ENCODE data around the gene HOXB8. TPM values are rescaled to one million over a fixed set of nuclear protein-coding genes. Genes with fewer than 3 reads are reported as not detected.

The HOXB8 gene
- total RNA-seq, 1 donor from 2014 or later, result not detected

GRCh38 chr17:48611681-48612455 lies 3.2 kb downstream of the HOXB8 start:
- Histone ChIP-seq H3K9ac (ENCODE audit: low read length) (no peak overlapping the region), H2AFZ (ENCODE audit: low read depth, low read length) (no peak overlapping the region), H3K36me3 (ENCODE audit: insufficient read depth, low read length) (no peaks in the 10 kb centered on the region), H3K4me1 (ENCODE audit: insufficient read depth, low read length) (peaks cover 4% of the 10 kb centered on the region), H3K27me3 (ENCODE audit: insufficient read depth, low read length) (peaks cover 85% of the 10 kb centered on the region), H3K27ac (ENCODE audit: low read depth, low read length) (no peak overlapping the region), H3K4me3 (ENCODE audit: insufficient read depth, low read depth, low read length) (no peak overlapping the region), H4K20me1 (ENCODE audit: insufficient read depth, low read length) (peaks cover 24% of the 10 kb centered on the region), H3K9me3 (ENCODE audit: insufficient read depth, low read depth, low read length) (peaks cover 3% of the 10 kb centered on the region), H3K79me2 (ENCODE audit: insufficient read depth, low read length) (no peaks in the 10 kb centered on the region), H3K4me2 (ENCODE audit: low read length) (no peak overlapping the region)
- Mint-ChIP-seq H3K27me3 (ENCODE audit: low read depth, unreplicated experiment) (peaks cover 79% of the 10 kb centered on the region), H3K4me1 (ENCODE audit: low read depth, unreplicated experiment) (no peaks in the 10 kb centered on the region), H3K9me3 (ENCODE audit: unreplicated experiment) (peaks cover 31% of the 10 kb centered on the region), H3K27ac (ENCODE audit: unreplicated experiment) (no peak overlapping the region), H3K4me3 (ENCODE audit: unreplicated experiment) (no peak overlapping the region), H3K36me3 (ENCODE audit: low read depth, unreplicated experiment) (no peaks in the 10 kb centered on the region)
- no peak for FAIRE-seq
- TF ChIP-seq EZH2 (IDR thresholded peaks at IDR 0.05; ENCODE audit: insufficient read depth, low read length), result peak; percentile 34
- no peak for TF ChIP-seq CTCF (IDR thresholded peaks at IDR 0.05; ENCODE audit: insufficient read depth, low read depth, low read length)
- no peak for DNase-seq (ENCODE audit: low read depth)

- H3K36me3 ChIP-seq (ENCODE audit: insufficient read depth, low read length), result no peaks in the 10 kb centered on the region
- Mint-ChIP-seq H3K4me1 (ENCODE audit: low read depth, unreplicated experiment) (no peaks in the 10 kb centered on the region), H3K9me3 (ENCODE audit: unreplicated experiment) (peaks cover 34% of the 10 kb centered on the region), H3K36me3 (ENCODE audit: low read depth, unreplicated experiment) (no peaks in the 10 kb centered on the region), H3K27ac (ENCODE audit: unreplicated experiment) (peak overlapping the region; percentile 62), H3K4me3 (ENCODE audit: unreplicated experiment) (no peak overlapping the region), H3K27me3 (ENCODE audit: low read depth, unreplicated experiment) (peaks cover 79% of the 10 kb centered on the region)
- no peak overlapping the region for H3K4me3 ChIP-seq (ENCODE audit: insufficient read depth, low read depth, low read length)
- TF ChIP-seq EZH2 (IDR thresholded peaks at IDR 0.05; ENCODE audit: insufficient read depth, low read length), result no peak
- no peak for TF ChIP-seq CTCF (IDR thresholded peaks at IDR 0.05; ENCODE audit: insufficient read depth, low read depth, low read length)
- H3K27ac ChIP-seq (ENCODE audit: low read depth, low read length), result no peak overlapping the region
- no peak overlapping the region for H3K9ac ChIP-seq (ENCODE audit: low read length)
- H4K20me1 ChIP-seq (ENCODE audit: insufficient read depth, low read length), result peaks cover 22% of the 10 kb centered on the region
- no peaks in the 10 kb centered on the region for H3K79me2 ChIP-seq (ENCODE audit: insufficient read depth, low read length)
- H3K27me3 ChIP-seq (ENCODE audit: insufficient read depth, low read length), result peaks cover 85% of the 10 kb centered on the region
- H3K4me2 ChIP-seq (ENCODE audit: low read length), result peak overlapping the region; percentile 74
- H2AFZ ChIP-seq (ENCODE audit: low read depth, low read length), result no peak overlapping the region
- H3K9me3 ChIP-seq (ENCODE audit: insufficient read depth, low read depth, low read length), result peaks cover 3% of the 10 kb centered on the region
- FAIRE-seq, result no peak
- peaks cover 4% of the 10 kb centered on the region for H3K4me1 ChIP-seq (ENCODE audit: insufficient read depth, low read length)
- DNase-seq (ENCODE audit: low read depth), result no peak
Observed at GRCh38 chr17:48611213-48611612, 3.9 kb downstream of the HOXB8 start.

Measured in astrocyte (in vitro differentiated cells and primary cell).